Measurements from ENCODE around the gene FTO.

Gene FTO

GRCh38 chr16:53901408-53901807 is 197.5 kb downstream of the FTO start:
- DNase-seq (ENCODE audit: low read depth), result no peak

DNA sequence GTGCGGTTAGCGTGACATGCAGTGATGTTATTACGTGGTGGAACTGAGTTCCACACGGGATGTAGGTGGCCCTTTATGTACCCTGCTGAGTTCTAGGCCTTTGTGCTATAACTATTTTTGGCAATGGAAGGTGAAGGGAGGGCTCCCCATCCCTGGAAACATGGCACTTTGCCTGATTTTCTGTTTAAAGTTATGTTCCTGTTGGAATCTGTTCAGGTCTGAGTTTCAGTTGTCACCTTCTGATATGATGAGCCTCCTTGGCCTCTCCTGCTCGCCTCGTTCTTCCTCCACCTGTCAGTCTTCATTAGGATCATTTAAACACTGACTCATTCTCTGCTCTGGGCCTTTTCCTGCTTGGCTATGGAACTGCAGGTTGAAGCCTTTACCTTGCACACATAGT is 200.6 kb downstream of the FTO start:
- DNase-seq (ENCODE audit: low read depth), result no peak

DNA sequence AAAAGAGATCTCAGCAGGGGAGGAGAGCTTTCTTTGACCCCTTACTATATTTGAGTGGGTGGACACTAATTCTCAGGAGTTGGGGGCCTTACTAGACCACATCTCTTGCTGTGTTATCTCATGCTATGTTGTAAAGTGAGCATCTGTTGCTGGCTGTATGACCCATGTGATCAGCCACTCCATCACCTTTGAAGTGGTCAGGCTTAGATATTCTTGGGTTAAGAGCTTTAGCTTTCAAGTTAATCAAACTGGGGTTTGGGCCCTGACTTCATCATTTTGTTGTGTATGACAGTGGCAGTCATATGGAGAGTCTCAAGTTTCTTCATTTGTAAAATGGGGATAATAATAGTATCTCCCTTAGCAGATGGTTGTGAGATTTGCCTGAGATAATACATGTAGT is 201.1 kb downstream of the FTO start:
- DNase-seq (ENCODE audit: low read depth), result no peak

DNA sequence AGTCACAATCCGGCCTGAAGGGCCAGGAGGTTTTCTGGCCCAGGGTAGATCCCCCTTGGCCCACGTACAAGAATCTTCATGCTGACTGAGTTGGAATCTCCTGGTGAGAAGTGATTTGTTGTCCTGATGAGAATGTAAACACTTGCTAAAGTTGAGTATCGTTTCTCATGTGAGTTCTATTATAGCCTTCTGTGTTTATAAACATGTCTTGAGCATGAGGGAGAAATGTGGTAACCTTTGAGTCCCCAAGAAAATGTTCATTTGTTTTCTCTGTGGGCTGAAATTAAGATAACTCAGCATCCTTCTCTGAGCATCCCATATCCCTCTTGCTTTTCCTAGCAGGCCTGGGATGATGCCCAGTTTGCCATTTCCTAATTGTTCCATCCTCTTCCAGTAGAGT is 204.8 kb downstream of the FTO start:
- DNase-seq (ENCODE audit: low read depth), result no peak

DNA sequence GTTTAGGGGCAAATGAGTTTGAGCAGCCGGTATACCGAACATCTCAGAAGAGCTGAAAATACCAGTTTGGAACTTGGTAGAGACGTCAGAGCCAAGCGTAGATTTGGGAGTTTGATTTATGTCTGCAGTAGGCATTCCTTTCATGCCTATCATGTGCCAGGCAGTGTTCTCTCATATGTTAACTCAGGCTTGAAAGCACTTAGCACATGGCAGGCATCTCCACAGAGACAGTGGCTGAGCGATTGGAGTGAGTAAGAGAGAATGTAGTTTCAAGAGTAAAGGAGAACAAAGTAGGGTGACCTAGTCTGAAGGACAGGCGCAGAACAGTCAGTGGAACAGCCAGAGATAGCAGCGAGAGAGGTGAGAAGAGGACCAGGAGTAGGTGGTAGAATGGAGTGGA is 207.0 kb downstream of the FTO start:
- DNase-seq (ENCODE audit: low read depth), result no peak

- DNase-seq (ENCODE audit: low read depth), result no peak
Observed at GRCh38 chr16:53911513-53911912, 207.6 kb downstream of the FTO start.

DNA sequence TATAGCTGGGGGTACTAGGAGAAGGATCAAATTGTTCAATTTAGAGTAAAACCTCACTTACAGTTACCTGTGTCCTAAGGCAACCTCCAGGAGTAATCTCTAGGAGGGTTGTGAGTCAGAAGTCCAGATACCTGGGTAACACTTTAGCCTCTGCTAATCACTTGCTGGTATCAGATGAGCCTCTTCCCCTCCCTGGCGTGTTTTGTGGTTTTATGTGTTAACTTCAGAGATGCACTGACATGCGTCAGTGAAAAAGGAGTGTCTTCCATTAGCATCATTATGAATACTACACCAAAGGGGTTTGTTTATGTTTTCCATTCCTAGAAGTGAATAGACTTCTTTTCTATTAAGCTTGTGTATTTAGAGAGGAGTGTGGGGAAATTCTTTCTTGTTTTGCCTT is 208.2 kb downstream of the FTO start:
- DNase-seq (ENCODE audit: low read depth), result no peak

- DNase-seq (ENCODE audit: low read depth), result no peak
Observed at GRCh38 chr16:53913099-53913870, 209.3 kb downstream of the FTO start.

GRCh38 chr16:53913920-53914319 is 210.0 kb downstream of the FTO start:
- DNase-seq (ENCODE audit: low read depth), result no peak

- no peak for DNase-seq (ENCODE audit: low read depth)
Observed at GRCh38 chr16:53914736-53915135, 210.8 kb downstream of the FTO start.

DNA sequence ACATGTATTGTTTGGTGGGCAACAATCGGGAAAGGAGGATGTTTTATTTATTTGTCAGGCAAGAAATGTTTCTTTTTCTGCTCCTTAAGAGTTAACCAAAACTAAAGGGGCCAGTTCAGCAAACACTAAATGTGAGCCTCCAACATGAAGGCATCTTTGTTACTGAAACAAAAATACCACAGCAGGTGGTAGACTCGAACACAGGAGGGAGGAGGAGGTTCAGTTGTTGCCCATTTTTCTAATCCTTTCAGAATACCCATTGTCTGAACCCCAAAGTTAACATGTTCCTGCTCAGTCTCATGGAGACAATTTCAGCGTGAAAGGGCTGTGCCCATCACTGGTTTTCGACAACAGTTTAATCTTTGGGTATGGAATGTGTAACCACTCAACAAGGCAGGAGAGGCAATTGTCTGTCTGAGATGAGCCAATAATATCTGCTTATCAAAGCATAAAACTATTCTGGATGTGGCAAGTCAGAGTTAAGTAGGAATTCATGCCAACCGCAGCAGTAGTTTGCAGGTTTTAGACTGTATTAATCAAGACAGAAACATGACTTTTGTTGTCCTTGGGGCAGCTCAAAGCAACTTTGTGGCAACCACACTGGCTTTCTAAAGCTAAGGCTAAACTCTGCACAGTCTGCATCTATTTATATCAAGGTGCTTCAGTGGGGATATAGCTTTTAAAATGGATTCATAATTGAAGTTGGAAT is 211.7 kb downstream of the FTO start:
- DNase-seq (ENCODE audit: low read depth), result no peak

DNA sequence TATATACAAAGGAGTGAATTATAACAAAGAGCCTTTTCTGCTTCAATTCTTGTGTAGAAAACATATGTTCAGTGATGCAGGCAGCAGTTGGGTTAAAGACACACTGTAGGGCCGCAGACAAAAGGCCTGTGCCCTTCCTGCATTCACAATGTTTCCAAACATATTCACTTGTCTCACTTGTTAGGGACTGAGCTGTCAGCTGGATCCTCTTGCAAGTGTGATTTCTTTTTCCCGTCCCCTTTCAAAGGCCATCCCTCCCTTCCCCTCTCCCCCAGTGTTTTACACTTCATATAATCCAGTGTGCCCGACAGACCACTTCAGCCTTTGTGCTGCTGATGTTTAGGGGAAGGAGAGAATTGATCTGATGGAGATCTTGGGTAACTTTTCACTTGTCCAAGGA is 217.0 kb downstream of the FTO start:
- DNase-seq (ENCODE audit: low read depth), result no peak

- DNase-seq (ENCODE audit: low read depth), result no peak
Observed at GRCh38 chr16:53922067-53922806, 218.3 kb downstream of the FTO start.

DNA sequence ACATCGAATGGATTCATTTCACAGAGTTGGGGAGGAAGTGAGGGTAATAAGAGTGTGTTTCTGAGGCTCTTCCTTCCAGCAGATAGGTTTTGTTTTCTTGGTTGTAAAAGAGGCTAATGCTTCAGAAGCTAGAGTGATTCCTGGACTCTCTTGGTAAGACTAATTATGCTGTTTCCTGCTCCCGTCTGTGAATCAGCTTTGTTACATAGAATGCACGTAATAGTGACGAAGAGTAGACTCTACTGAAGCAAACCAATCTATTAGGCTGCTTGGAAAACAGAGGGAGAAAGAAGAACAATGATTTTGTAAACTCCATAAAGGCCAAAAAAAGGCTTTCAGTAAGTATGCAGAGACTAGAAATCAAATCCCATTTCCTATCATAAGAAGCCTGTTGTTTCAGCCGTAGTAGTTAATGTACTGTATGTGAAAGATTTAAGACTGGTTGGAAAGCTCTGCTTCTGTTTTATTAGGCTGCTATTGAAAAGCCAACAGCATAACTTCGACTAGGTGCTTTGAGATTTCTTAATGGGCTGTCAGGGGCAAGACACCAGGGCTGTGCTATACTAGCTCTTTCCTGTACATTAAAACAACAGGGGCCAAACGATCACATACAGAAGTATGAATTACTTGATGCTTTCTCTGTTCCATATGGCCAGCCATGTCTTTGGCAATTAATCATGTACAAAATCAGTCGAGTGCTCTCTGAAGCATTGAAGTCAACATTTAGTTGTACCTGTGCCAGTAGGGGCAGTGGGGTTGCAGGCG is 219.0 kb downstream of the FTO start:
- DNase-seq (ENCODE audit: low read depth), result no peak

DNA sequence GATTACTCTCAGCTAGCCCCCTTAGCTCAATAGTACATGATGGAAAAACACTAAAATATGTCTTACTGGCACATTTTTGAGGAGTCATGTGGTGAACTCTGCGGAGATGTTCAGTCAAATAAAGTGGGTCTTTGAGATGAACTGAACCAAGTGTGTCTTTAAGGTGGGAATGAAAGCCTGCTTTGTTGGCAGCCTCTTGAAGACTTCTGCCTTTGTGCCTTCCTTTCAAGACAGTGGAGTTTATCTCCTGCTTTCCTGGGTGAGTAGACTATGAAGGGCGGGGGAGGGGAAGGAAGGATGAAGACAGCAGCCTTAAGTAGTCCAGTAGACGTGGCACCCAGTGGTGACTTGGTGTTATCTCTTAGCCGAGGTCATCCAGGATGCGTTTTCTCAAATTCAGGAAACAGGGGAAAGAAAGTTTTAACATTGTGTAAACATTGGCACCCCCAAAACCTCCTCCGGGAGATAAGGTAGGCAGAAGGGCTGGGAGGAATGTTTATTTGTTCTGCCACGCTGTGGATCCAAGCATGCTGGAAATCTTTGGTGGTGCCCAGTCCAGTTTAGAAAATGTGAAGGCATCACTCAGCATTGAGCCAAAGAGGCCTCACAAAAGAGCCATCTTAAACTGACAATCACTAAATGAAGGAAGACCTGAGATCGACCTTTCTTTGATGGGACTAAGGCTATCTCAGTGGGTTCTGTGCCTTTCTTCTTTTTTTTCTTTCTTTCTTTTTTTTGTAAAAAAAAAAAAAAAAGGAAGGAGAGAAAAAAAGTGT is 220.6 kb downstream of the FTO start:
- no peak for DNase-seq (ENCODE audit: low read depth)

DNA sequence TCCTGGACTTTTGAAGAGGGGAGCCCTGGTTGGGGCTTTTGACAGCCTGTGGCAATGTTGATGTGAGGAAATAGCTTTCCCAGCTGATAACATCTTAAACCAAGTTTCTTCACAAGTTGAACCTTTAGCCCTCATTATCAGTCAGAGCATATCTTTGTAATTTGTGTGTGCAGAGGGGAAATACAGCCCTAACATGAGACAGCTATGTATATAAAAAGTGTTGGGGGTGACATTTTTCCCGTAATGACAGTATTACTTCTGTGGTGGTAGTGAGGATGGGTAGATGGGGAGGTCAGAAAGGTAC is 221.1 kb downstream of the FTO start:
- DNase-seq (ENCODE audit: low read depth), result no peak

DNA sequence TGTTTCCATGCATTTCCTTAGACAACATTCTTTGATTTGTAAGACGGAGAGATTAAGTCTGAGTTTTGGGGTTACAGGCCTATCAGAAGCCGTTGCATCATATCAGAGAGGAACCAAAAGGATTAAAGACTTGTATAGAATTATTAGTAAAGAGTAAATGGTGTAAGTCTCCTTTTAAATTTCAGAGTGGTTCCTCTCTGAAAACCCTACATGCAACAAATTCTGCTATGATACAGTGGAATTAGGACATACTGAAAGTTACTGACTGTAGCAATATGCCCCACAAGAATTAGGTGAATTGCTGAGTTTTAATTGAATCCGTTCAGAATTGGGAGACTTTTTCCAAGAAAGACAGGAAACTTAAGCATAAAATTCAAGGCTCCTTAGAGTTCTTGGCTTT is 221.6 kb downstream of the FTO start:
- DNase-seq (ENCODE audit: low read depth), result no peak

- DNase-seq (ENCODE audit: low read depth), result no peak
Observed at GRCh38 chr16:53926209-53926608, 222.3 kb downstream of the FTO start.

GRCh38 chr16:53932975-53933374 is 229.0 kb downstream of the FTO start:
- no peak for DNase-seq (ENCODE audit: low read depth)

- no peak for DNase-seq (ENCODE audit: low read depth)
Observed at GRCh38 chr16:53933407-53933806, 229.5 kb downstream of the FTO start.

DNA sequence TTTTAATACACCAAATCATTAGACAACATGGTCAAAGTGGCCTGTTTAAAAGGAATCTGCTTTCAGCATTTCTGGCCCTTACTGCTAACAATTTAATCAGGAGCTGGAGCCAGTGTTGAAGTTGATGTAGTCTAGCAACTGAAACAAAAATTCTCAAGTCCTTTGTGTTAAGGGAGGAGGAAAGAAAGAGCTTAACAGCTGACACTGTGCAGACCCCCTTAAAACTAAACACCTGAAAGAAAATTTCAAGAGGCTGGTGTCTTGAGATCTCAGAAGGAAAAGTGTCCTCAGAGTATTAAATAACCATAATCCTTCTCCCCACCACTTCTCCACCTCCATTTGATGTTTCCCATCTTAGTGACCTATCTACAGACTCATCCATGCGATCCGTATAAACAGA is 232.1 kb downstream of the FTO start:
- no peak for DNase-seq (ENCODE audit: low read depth)

DNA sequence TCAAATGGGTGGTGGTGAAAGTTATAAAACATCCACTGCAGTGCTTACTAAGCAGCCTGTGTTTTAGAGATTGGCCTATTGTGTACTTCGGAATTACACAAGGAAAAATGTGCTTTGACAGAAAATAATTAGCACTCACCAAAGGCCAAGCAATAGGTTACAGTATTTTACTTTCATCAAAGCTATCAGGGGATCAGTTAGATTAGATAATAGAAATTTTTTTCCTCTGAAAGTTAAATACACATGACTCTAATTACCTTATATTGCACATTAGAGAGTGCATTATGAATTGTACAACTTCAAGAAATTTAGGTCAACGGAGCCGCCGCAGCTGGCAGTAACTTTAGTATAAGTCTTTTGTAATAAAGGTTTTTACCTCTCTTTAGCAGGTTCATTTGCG is 232.6 kb downstream of the FTO start:
- DNase-seq (ENCODE audit: low read depth), result no peak
